Measurements from ENCODE around the gene PCBP3.
A peak's percentile ranks its signal among the peaks of the same experiment; 100 is the strongest.

Gene PCBP3

DNA sequence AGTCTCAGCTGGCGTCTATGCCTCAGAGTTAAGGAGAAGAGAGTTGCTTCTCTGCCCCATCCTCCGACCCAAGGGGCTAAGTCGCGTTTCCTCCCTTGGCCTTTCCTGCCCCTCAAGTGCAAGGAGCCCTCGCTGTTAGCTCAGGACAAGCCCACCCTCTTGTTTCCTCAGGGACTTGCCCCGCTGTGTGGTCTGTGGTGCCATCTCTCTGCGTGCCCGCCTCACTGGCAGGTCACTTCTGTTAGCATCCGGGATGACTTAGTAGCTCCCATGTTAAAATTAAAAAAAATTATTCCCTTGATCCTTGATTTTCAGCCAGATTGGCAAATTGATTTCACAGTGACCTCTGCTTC lies 96.5 kb downstream of the PCBP3 start:
- Histone ChIP-seq H3K27ac (no peak overlapping the region), H3K36me3 (no peaks in the 10 kb centered on the region; the same call in 1 of the 2 replicates), H3K4me3 (ENCODE audit: low read depth, low read length) (no peak overlapping the region), H3K27me3 (ENCODE audit: insufficient read depth, low read depth, severe bottlenecking) (no peaks in the 10 kb centered on the region), H3K9me3 (ENCODE audit: severe bottlenecking) (no peaks in the 10 kb centered on the region)
- TF ChIP-seq, protein P1, sequence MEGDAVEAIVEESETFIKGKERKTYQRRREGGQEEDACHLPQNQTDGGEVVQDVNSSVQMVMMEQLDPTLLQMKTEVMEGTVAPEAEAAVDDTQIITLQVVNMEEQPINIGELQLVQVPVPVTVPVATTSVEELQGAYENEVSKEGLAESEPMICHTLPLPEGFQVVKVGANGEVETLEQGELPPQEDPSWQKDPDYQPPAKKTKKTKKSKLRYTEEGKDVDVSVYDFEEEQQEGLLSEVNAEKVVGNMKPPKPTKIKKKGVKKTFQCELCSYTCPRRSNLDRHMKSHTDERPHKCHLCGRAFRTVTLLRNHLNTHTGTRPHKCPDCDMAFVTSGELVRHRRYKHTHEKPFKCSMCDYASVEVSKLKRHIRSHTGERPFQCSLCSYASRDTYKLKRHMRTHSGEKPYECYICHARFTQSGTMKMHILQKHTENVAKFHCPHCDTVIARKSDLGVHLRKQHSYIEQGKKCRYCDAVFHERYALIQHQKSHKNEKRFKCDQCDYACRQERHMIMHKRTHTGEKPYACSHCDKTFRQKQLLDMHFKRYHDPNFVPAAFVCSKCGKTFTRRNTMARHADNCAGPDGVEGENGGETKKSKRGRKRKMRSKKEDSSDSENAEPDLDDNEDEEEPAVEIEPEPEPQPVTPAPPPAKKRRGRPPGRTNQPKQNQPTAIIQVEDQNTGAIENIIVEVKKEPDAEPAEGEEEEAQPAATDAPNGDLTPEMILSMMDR (IDR thresholded peaks at IDR 0.05; ENCODE audit: low read depth, low read length) = no peak
- no peak for DNase-seq

DNA sequence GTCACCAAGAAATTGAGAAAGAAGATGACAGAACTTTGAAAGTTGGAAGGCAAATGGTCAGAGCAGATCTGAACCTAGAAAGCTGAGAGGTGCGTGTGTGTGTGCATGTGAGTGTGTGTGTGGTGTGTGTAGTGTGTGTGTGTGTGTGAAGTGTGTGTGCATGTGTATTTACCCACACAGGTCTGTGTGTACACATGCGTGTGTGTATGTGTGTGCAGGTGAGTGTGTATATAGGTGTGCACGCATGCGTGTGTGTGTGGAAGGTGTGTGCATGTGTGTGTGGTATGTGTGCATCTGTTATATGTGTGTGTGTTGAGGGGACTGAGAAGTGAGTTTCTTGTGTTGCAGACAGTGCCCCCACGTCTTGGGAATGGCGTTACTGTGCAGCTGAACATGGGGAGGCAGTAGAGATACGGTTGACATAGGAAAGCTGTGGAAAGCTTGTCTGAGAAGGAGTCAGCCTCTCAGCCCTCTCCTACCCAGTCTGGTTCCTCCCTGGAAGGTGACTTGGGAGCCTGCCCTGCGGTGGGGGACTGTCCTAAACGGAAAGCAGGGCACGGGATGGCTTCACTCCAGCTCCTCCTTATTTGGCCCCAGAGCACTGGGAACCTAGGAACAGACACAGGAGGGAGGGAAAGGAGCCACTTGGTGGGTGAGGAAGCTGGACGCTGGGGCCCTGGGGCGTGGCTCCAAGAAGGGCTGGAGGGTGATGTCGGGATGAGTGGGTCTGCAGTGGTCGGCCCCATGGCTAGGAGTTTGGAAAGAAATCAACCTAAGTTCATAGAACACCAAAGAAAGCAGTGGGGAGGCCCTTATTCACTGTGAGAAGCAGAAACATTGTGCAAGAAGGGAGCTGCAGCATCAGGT lies 97.2 kb downstream of the PCBP3 start:
- H3K36me3 ChIP-seq = peaks cover 4% of the 10 kb centered on the region
- no peaks in the 10 kb centered on the region for H3K9me3 ChIP-seq (ENCODE audit: severe bottlenecking)
- H3K27me3 ChIP-seq (ENCODE audit: insufficient read depth, low read depth, severe bottlenecking) = no peaks in the 10 kb centered on the region
- H3K27ac ChIP-seq = no peak overlapping the region
- TF ChIP-seq, protein P1 (IDR thresholded peaks at IDR 0.05; ENCODE audit: low read depth, low read length) = peak; percentile 71
- H3K4me3 ChIP-seq (ENCODE audit: low read depth, low read length) = no peak overlapping the region
- DNase-seq = no peak

DNA sequence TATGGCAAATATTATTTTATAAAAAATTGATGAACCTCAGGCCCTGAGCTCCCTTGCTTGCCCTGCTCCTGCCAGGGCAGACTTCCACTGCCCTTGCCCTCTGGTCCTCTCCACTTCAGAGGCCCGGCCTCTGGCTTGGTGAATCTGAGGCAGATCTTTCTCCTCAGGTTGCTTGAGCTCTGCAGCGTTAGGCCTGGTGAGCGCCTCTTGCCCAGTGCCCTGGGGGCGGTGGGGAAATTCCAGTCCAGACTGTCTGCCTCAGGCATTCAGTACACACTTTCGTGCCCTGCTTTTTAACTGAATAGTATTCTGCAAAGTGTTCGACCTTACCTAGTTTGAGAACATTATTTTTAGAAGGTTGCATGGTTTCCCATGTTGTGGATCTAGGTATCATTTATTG lies 98.2 kb downstream of the PCBP3 start:
- no peak overlapping the region for H3K27ac ChIP-seq
- TF ChIP-seq, protein P1 (IDR thresholded peaks at IDR 0.05; ENCODE audit: low read depth, low read length) = no peak
- H3K27me3 ChIP-seq (ENCODE audit: insufficient read depth, low read depth, severe bottlenecking) = no peaks in the 10 kb centered on the region
- H3K9me3 ChIP-seq (ENCODE audit: severe bottlenecking) = no peaks in the 10 kb centered on the region
- no peak for DNase-seq
- H3K4me3 ChIP-seq (ENCODE audit: low read depth, low read length) = no peak overlapping the region
- peaks cover 4% of the 10 kb centered on the region for H3K36me3 ChIP-seq

DNA sequence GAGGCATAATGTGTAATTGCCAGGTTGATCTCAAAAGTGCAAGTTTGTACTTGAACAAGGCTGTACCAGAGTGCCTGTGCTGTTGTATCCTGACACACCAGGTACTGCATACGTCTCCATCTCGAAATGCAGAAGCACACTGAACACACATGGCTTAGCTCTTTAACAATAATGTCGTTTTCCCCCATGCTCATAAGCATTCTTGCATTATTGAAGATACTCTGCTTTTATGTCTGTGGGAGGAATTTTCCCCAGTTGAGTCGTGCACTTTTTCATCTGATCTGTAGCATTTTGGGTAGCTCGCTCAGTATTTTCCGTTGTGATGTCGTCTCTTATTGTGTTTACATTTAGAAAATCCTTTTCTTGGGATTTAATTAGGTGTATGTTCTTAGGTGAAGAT lies 98.7 kb downstream of the PCBP3 start:
- no peak for DNase-seq
- Histone ChIP-seq H3K36me3 (peaks cover 4% of the 10 kb centered on the region), H3K4me3 (ENCODE audit: low read depth, low read length) (no peak overlapping the region), H3K9me3 (ENCODE audit: severe bottlenecking) (no peaks in the 10 kb centered on the region), H3K27ac (no peak overlapping the region), H3K27me3 (ENCODE audit: insufficient read depth, low read depth, severe bottlenecking) (no peaks in the 10 kb centered on the region)
- TF ChIP-seq, protein P1 (IDR thresholded peaks at IDR 0.05; ENCODE audit: low read depth, low read length) = no peak

DNA sequence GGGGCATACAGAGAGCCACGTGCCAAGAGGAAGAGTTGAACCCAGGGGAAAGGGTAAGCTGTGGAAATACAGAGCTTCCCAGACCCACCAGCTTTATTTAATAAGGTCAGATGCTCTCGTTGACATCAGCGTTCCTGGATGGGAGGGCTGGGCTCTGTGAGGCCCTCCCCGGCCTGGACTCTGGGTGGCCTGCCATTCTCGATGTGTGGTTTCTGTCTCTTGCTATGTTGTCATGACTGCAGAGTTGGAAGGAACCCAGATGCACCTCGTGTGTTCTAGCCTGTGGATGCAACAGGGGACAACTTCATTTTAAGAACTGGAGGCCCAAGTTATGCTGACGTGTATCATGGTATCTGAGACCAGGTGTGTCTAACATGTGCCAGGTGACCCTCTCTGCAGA lies 101.7 kb downstream of the PCBP3 start:
- TF ChIP-seq, protein P1 (IDR thresholded peaks at IDR 0.05; ENCODE audit: low read depth, low read length) = no peak
- Histone ChIP-seq H3K27me3 (ENCODE audit: insufficient read depth, low read depth, severe bottlenecking) (no peaks in the 10 kb centered on the region), H3K27ac (no peak overlapping the region), H3K4me3 (ENCODE audit: low read depth, low read length) (no peak overlapping the region), H3K36me3 (peaks cover 4% of the 10 kb centered on the region), H3K9me3 (ENCODE audit: severe bottlenecking) (no peaks in the 10 kb centered on the region)
- no peak for DNase-seq

Measured in WERI-Rb-1 (cell line).